UCSD-AML1 (cell line): Measurements from ENCODE around the gene RERE.

Source experiments
- DNase-seq: peaks from one replicate; lab custom pipeline; 2025; ENCODE audit not compliant: unreplicated experiment; lab: John Stamatoyannopoulos, UW

Gene RERE

DNA sequence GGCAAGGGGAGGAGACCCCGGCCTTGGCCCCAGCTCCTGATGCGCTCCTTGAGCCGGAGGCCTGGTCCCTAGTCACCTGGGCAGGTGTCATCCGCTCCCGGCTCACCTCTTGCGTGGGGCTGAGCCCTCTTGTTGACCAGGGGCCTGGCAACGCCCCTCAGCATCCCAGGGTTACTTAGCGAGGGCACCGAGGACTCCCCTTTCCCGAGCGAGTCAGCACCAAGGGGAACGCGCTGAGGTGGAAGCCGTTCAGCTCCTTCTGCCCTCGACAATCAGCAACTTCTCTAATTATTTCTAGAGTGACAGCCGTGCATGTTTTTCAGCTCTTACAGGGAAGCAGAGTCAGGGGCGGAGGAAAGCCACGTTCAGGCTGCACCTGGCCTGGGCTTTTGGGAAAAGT is 499.0 kb downstream of the RERE start:
- DNase-seq: no peak

DNA sequence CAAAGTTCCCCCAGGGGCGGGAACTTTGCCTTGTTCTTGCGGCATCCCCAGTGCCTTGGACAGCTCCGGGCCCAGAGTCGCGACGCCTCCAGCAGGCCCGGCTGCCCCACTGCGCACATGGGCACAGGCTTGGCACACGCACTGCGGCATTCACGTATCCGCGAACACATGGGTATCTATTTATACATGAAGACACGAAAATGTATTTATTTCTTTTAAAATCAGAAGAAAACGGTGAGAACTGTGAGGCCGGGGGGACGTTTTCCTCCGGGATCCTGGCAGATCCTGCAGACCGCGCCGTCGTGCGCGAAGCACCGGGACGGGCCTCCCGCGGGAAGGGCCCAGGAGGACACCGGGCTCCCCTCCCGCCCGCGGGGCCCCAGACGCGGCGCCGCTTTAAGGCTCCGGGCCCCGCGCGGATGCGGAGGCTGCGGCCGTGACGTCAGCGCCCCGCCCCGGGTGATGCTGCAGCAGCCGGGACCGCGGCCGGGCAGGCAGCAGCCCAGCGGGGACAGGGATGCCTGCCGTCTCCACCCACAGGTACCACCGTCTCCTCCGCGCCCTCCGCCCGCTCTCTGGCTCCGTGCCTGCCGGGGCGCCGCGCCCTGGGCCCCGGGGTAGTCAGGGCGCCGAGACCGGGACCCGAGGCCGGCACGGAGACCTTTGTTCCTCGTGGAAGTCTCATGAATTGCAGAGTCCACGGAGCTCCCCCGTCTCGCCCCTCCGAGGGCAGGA is 499.6 kb downstream of the RERE start, which contains the start of gene SLC45A1:
TSS of gene SLC45A1 (plus strand) at position 468 of the 735 bp plus-strand sequence. CDS start 6,216 bp downstream, outside the sequence.
- peak; percentile 57 for DNase-seq

DNA sequence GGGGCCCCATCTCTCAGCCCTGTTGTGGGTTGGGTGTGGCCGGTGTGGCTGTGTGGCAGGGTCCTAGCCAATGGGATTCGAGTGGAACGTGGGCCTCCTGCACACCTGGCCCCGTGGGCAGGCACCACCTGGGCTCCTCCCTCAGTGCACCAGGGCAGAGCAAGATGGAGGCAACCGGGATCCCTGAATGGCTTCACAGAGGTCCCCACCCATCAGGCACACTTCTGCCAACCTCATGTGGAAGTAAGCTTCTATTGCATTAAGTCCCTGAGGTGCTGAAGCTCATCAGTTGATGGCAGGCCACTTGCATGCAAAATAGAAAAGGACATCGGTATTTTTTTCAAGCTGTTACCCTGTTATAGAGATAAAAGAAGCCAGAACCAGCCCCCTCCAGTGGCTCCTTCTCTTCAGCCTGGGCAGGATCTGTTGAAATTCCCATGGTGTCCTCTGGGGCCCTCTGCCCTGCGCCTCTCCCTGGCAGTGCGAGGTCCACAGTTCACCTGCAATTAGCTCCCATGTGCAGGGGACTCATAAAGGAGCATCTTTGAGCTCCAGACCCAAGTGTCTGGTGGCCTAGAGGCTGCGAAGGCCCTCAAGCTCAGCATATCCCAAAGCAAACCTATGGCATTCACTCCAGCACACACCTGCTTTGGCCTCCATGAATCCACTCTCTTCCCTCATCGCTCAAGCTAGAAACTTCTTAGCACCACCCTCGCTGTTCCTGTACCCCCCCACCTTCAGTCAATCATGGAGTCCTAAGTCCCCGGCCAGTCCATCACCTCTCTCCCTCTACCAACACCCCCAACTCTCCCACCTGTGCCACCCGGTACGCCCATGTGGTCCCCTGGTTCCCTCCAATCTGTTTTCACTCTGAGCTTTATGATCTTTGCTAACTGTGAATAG is 501.6 kb downstream of the RERE start:
- DNase-seq: no peak

DNA sequence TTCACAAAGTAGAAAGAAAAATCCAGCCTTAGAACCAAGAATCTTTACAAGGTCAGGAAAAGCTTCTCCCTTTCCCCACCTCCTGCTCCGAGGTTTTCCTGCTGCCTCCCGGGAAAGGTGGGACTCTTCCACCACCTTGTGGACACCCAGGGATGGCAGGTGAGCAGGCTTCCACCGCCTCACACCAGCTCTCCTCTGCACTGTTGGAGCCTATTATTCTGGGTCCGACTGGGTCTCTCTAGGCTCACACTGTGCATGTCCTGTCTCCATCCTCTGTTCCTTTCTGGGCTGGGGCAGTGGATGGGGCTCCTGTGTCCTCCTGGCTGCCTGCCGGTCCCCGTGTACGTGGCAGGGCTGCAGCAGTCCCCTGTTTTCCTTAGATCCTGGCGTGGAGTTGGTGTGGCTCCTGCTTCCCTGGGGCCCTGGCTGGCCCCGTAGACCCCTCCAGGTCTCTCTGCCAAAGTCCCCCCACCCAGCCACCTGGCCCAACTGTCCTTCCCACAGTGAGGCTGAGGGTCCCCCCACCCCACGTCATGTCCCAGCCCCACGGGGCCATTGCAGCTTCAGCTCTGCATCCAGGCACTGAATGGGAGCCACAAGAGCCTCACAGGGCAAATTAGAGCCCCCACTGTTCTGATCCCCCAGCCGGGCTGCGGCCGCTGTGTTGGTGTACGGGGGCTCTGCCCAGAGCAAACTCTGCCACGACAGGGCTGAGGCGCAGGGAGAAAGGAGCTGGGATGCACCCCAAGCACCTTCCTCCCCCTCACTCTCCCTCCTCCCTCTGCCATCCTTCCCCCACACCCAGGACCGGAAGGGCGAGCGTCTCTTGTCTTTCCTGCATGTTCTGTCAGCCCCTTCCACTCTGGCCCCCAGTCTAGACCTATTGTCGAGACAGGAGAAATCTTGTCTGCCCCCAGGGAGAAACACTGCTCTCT is 502.8 kb downstream of the RERE start:
- DNase-seq: peak; percentile 45

DNA sequence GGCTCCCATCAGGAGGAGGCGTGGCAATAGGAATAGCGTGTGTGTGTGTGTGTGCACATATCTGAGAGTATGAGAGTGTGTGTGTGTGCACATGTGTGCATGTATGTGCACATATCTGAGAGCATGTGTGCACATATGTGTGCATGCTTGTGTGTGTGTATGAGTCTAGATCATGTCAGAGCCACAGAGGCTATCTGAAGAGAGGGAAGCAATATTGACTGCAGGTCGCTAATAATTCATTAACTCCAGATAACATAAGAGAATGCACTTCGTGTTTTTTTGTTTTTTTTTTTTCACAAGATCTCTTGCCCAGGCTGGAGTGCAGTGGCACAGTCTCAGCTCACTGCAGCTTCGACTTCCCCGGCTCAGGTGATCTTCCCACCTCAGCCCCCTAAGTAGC is 504.2 kb downstream of the RERE start:
- no peak for DNase-seq

DNA sequence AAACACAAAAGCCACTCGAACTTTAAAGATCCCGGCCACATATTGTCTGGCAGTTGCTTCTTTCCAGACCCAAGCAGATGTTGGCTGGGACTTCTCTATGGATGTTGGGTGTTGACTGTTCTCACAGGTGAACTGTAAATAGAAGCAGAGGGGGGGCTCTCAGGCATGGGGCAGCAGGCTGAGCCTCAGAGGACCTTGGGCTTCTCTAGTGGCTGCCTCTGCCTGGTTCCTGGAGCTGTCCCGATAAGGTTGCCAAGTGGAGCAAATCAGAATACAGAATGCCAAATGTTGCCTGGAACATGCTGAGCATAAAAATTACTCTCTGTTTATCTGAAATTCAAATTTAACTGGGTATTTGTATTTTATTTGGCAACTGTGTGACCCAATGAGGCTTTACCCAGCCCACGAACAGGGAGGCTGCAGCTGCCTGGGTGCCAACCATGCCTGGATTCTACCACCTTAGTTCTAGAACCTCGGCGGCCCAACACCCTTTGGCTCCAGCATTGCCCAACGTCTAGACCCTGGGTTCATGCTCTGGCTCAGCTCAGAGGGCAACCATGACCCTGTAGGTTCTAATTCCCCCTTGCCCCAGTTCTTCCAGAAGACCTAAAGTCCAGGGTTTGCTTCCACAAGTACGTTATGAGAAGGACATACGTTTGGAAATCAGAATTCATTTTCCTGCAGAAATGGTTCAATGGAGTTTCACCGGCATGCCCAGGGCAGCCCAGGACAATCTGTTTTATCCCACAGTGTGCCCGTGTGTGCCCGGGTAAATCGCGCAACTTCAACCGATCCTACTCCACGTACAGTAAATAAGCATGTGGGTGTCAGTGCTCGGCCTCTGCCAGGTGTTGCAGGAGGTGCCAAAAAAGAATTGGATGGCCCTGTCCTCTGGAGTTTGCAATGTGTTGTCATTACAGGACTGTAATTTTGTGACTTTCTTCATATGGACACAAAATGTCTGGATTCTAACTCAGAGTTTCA is 504.9 kb downstream of the RERE start:
- no peak for DNase-seq

DNA sequence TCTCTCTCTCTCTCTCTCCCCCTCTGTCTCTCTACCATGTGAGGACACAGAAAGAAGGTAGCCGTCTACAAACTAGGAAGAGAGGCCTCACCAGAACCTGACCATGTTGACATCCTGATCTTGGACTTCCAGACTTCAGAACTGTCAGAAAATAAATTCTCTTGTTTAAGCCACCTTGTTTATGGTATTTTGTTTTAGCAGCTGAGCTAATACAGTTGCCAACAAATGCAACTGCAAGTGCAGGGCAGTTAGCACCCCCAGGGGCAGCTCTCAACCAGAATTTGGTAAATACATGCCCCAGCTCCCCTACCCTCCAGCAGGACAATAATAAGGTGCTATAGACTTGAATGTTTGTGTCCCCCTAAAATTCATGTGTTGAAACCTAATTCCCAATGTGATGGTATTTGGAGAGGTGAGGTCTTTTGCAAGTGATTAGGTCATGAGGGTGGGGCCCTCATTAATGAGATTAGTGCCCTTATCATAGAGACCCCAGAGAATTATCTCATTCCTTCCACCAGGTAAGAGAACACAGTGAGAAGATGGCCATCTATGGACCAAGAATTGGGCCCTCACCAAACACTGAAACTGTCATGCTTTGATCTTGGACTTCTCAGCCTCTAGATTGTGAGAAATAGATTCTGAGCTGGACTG is 506.2 kb downstream of the RERE start:
- DNase-seq: no peak

DNA sequence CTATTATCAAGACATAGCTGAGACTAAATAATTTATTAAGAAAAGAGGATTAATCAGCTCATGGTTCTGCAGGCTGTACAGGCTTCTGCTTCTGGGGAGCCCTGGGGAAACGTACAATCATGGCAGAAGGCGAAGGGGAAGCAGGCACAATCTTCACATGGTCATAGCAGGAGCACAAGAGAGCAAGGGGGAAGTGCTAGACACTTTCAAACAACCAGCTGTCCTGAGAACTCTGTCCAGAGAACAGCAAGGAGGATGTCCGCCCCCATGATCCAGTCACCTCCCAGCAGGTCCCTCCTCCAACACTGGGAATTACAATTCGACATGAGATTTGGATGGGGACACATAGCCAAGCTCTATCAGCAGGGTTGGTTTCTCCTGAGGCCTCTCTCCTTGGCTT is 509.8 kb downstream of the RERE start:
- no peak for DNase-seq

DNA sequence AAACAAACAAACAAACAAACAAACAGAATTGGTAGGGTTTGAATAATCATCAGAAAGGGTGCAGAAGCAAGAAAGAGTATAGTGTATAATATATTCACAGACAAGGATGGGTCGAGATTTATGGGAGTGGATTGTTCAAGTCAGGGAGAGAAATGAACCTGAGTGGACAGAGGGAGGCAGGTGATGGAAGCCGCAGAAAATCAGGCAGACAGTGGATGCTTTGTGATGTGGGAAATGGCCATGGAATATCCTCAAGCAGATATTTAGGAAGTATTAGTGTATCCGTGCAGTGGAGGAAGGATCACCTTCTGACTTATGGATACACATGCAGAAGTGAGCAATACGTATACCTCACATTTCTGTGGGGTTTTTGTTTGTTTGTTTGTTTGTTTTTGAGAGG is 513.6 kb downstream of the RERE start:
- DNase-seq: no peak

DNA sequence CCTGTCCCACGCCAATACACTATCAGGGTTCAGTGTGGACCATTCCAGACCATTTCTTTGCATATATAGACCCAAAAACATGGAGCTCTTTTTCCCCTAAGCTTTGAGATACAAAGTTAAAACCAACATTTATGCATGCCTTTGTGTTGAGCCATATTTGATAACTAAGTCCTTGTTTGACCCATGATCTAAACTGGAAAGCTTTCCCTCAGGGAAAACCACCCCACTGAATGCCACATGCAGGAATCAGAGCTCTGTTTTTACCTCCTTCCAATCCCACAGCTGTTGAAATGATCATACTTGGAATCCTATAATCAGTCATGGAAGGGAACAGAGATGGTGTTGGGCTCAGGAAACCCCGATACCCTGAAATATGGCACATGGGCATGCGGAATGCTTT is 514.3 kb downstream of the RERE start:
- DNase-seq: no peak
